Measurements from ENCODE around the gene PIR.

The PIR gene

DNA sequence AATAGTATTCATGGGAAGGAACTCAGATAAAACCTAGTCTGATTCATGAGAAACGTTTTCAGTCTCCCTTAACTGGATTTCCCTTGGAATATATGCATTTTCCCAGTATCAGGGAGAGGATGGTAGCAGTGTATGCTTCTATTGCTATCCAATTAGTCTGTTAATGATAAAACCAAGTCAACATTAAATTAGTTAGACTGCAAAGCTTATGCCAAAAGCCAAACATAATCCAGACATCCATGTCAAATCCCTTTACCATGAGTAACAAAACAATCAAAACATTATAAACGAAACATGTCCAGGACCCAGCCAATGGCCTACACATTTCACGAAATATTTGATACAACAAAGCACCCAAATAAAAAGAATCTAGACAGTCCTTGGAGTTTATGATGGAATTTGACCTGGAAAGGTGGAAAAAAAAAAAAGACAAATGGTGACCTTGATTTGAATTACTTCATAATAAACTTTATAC, 74.4 kb downstream of the PIR start:
- TF ChIP-seq, protein P1, sequence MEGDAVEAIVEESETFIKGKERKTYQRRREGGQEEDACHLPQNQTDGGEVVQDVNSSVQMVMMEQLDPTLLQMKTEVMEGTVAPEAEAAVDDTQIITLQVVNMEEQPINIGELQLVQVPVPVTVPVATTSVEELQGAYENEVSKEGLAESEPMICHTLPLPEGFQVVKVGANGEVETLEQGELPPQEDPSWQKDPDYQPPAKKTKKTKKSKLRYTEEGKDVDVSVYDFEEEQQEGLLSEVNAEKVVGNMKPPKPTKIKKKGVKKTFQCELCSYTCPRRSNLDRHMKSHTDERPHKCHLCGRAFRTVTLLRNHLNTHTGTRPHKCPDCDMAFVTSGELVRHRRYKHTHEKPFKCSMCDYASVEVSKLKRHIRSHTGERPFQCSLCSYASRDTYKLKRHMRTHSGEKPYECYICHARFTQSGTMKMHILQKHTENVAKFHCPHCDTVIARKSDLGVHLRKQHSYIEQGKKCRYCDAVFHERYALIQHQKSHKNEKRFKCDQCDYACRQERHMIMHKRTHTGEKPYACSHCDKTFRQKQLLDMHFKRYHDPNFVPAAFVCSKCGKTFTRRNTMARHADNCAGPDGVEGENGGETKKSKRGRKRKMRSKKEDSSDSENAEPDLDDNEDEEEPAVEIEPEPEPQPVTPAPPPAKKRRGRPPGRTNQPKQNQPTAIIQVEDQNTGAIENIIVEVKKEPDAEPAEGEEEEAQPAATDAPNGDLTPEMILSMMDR (IDR thresholded peaks at IDR 0.05; ENCODE audit: borderline replicate concordance, extremely low read depth, low read length, poor library complexity, severe bottlenecking), result no peak
- no peak for TF ChIP-seq EZH2 (IDR thresholded peaks at IDR 0.05; ENCODE audit: borderline replicate concordance, low read depth, low read length, severe bottlenecking)
- no peaks in the 10 kb centered on the region for H3K27me3 ChIP-seq (ENCODE audit: insufficient read depth, low read length, poor library complexity)
- no peaks in the 10 kb centered on the region for H3K9me3 ChIP-seq (ENCODE audit: insufficient read depth, low read length, severe bottlenecking)
- H3K4me2 ChIP-seq (ENCODE audit: insufficient read depth, low read length), result no peak overlapping the region
- H2AFZ ChIP-seq (ENCODE audit: low read depth, low read length), result no peak overlapping the region
- no peak overlapping the region for H3K27ac ChIP-seq (ENCODE audit: low read length)
- no peaks in the 10 kb centered on the region for H3K79me2 ChIP-seq (ENCODE audit: insufficient read depth, low read length)
- DNase-seq, result no peak
- no peaks in the 10 kb centered on the region for H3K36me3 ChIP-seq (ENCODE audit: insufficient read depth, low read length)
- H3K4me1 ChIP-seq (ENCODE audit: insufficient read depth, low read length), result no peaks in the 10 kb centered on the region
- H3K9ac ChIP-seq (ENCODE audit: low read depth, low read length), result no peak overlapping the region
- ATAC-seq (ENCODE audit: insufficient read depth, low read depth), result no peak
- H3K4me3 ChIP-seq (ENCODE audit: low read depth in 1 of 2, low read length in 2 of 2), result no peak overlapping the region
- H4K20me1 ChIP-seq (ENCODE audit: insufficient read depth, low read length), result no peaks in the 10 kb centered on the region

DNA sequence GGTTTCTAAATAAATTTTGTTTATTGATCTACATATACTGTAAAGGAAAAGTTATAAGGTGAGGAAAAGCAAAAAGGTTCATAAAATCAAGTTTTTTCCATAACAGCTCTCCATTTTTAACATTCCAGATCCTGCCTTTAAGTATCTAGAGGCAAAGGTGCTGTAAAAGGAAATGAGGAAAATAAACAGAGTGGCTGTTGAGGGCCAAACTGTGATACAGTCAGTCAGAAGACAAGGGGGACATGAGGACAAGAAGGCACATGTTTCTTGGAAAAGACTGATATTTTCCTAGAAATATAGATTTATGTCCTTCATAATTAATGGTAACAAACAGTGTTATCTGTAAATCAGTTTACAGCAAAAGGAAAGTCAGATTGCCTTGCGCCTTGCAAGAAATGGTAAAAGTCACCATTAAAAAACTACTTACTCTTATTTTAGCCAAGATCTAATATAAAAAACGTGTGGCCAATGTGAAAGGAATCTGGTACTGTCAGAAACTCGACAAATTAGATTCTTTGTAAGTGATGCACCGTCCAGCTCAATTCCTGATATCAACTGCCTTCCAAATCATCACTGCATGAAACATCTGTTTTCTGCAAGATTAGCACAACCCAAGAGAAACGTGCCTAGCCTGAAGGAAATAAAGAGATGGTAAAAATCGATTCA, 75.0 kb downstream of the PIR start:
- TF ChIP-seq, protein P1 (IDR thresholded peaks at IDR 0.05; ENCODE audit: borderline replicate concordance, extremely low read depth, low read length, poor library complexity, severe bottlenecking), result no peak
- TF ChIP-seq EZH2 (IDR thresholded peaks at IDR 0.05; ENCODE audit: borderline replicate concordance, low read depth, low read length, severe bottlenecking), result no peak
- Histone ChIP-seq H3K27ac (ENCODE audit: low read length) (no peak overlapping the region), H3K79me2 (ENCODE audit: insufficient read depth, low read length) (no peaks in the 10 kb centered on the region), H3K4me3 (ENCODE audit: low read depth in 1 of 2, low read length in 2 of 2) (no peak overlapping the region), H3K9ac (ENCODE audit: low read depth, low read length) (no peak overlapping the region), H2AFZ (ENCODE audit: low read depth, low read length) (no peak overlapping the region), H3K36me3 (ENCODE audit: insufficient read depth, low read length) (no peaks in the 10 kb centered on the region), H4K20me1 (ENCODE audit: insufficient read depth, low read length) (no peaks in the 10 kb centered on the region), H3K4me2 (ENCODE audit: insufficient read depth, low read length) (no peak overlapping the region), H3K4me1 (ENCODE audit: insufficient read depth, low read length) (no peaks in the 10 kb centered on the region), H3K9me3 (ENCODE audit: insufficient read depth, low read length, severe bottlenecking) (no peaks in the 10 kb centered on the region), H3K27me3 (ENCODE audit: insufficient read depth, low read length, poor library complexity) (no peaks in the 10 kb centered on the region)
- no peak for ATAC-seq (ENCODE audit: insufficient read depth, low read depth)
- no peak for DNase-seq

DNA sequence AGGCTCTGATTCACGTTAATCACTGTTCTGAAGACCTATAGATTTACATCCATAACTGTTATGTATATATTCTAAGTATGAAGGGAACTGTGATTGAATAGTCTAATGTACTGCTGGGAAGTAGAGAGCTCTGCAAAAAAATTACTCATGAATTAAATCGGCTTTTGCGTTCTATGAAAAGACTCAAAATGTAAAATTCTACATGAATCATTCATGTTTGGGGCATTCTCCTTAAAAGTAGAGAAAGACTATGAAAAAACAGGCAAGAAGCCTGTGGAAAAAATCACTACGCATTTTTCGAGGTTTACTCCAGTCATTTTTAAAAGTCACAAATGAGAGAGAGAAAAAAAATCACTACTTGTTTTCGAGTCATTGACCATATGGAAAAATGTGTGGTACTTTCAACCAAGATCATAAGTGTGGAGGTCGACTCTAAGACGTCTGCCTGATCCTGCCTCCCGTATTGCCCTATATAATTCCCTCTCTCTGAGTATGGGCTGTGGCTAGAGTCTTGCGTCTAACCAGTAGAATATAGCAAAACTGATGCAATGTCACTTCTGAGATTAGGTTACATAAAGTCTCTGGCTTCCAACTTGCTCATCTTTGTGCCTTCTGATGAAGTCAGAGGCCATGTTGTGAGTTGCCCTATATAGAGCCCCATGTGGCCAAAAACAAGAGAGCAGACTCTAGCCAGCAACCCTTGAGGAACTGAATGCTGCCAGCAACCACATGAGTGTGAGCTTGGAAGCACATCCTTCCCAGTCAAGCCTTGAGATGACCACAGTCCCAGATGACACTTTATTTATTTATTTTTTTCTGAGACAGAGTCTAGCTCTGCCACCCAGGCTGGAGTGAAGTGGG, 76.8 kb downstream of the PIR start:
- TF ChIP-seq, protein P1 (IDR thresholded peaks at IDR 0.05; ENCODE audit: borderline replicate concordance, extremely low read depth, low read length, poor library complexity, severe bottlenecking), result no peak
- TF ChIP-seq EZH2 (IDR thresholded peaks at IDR 0.05; ENCODE audit: borderline replicate concordance, low read depth, low read length, severe bottlenecking), result no peak
- Histone ChIP-seq H4K20me1 (ENCODE audit: insufficient read depth, low read length) (no peaks in the 10 kb centered on the region), H3K9ac (ENCODE audit: low read depth, low read length) (no peak overlapping the region), H3K4me1 (ENCODE audit: insufficient read depth, low read length) (no peaks in the 10 kb centered on the region), H3K4me2 (ENCODE audit: insufficient read depth, low read length) (no peak overlapping the region), H3K4me3 (ENCODE audit: low read depth in 1 of 2, low read length in 2 of 2) (no peak overlapping the region), H3K27ac (ENCODE audit: low read length) (no peak overlapping the region), H3K79me2 (ENCODE audit: insufficient read depth, low read length) (no peaks in the 10 kb centered on the region), H3K36me3 (ENCODE audit: insufficient read depth, low read length) (no peaks in the 10 kb centered on the region), H3K9me3 (ENCODE audit: insufficient read depth, low read length, severe bottlenecking) (no peaks in the 10 kb centered on the region), H3K27me3 (ENCODE audit: insufficient read depth, low read length, poor library complexity) (no peaks in the 10 kb centered on the region), H2AFZ (ENCODE audit: low read depth, low read length) (no peak overlapping the region)
- DNase-seq (no peak), ATAC-seq (ENCODE audit: insufficient read depth, low read depth) (no peak)
